GM10847 (cell line): Measurements from ENCODE around the gene CYFIP1.

Experiments
- POLR2A ChIP-seq: IDR thresholded peaks from 2 replicates; pipeline ENCODE4 v1.6.1; 2011; ENCODE audit not compliant: insufficient read length; ENCODE audit errors: extremely low read depth

The CYFIP1 gene

DNA sequence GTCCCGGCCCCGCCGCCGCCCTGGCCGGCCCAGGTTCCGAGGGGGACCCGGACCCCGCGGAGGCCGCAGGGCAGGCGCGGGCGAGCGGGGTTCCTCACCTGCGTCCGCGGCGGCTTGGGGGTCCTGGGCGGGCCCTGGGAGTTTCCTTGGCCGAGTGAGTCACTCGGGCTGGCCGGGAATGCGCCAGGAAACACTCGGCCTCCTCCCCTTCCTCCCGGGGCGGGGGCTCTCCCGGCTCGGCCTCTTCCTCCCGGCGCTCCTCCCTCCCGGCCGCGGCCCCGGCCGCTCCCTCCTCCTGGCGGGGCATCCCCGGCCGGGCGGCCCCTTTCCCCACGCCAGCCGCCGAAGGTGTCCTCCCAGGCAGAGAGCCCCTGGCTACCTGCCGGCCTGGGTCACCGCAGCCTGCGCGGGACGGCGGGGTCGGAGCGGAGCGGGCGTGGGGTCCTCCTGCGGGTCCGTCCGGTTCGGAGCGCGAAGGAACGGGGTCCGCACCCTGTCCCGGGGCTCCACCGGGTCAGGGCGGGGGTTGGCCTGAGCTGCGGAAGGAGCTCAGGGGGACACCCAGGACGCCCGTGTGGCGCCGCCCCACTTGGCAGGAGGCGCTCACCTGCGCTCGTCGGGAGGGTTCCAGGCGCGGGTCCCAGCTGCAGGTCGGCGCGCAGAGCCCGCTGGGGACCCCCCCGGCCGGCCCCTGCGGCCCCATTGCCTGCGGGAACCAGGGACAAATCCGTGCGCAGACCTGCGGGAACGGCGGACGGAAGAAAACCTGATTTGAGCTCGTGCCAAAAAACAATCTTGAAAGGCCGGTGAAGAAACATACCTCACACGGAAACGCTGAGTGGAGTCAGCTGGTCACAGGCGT is at the start of gene CYFIP1:
Gene CYFIP1 (minus strand): TSS at position 180 of the 862 bp plus-strand sequence. CDS start 33,083 bp downstream, outside the sequence.
- TF ChIP-seq POLR2A = no peak

DNA sequence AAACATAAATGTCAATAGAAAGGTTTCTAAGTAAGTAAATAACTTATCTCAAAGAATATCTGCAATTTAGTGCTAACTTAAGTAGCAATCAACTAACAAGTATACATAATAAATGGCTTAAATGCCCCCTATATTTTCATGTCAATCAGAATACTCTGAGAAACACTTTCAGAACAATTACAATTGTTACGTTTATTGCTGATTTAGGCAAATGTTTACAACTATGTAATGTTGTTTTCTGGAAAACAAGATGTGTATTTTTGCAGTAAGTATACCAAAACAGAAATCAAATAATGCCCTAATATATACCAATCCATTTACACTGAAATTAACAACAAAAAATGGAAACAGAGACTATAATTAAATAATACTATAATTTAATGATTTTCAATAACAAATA is 46.0 kb upstream of the CYFIP1 start:
- no peak for TF ChIP-seq POLR2A

DNA sequence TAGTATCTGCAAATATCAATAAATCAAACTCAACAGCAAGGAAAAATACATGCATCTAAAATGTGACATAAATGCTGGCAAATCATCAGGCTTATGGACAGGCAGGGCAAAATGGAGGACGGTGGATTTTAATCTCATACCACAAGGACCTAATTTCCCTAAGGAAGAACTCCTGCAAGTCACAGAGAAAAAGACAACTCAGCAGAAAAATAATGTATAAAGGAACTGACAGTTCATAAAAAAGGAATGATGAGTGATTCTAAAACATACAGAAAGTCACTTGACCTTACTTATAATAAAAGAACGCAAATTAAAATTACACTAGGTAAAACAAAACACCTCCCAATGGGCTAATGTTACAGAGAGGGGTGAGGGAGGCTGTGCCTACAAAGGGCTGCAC is 42.0 kb upstream of the CYFIP1 start:
- TF ChIP-seq POLR2A = no peak

DNA sequence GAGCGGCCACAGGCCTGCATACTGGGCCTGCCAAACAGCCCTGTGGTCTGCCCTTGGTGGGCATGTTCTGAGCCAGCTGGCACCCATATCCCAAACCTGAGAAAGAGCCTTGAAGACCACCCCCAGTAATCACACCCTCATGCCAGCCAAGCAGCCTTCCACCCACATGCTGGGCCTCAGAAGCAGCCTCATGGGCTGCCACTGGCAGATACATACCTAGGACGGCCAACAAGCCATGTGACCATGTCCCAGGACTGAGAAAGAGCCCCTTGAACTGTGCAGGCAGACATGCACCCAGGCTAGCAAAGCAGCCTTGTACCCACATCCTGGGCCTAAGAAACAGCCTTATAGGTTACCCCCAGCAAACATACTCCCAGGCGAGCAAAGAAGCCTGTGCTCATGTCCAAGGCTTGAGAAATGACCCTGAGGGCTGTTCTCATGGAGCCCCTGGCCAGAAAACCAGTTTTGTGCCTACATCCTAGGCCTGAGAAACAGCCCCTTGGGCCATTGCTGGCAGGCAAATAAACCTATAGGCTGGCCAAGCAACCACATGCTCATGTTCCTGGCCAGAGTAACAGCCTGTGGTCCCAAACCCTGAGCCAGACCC is 34.3 kb upstream of the CYFIP1 start:
- no peak for TF ChIP-seq POLR2A

DNA sequence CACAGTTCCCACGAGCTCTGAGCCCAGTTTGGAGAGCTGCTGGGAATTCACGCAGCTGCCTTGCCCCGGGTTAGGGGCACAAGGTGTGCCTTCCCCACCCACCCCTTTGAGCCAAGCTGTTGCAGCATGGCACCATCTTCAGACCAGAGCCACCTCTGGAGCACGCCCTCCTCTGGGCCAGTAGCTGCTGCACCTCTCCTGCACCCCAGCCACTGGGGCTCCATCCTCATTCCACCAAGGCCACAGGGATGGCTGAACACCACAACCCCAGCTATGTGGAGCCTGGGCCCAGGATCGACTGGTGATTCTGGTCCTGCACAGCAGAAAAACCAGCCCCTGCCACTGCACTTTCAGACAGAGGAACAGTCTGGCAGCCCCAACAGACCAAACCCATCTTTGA is 33.5 kb upstream of the CYFIP1 start:
- no peak for TF ChIP-seq POLR2A

DNA sequence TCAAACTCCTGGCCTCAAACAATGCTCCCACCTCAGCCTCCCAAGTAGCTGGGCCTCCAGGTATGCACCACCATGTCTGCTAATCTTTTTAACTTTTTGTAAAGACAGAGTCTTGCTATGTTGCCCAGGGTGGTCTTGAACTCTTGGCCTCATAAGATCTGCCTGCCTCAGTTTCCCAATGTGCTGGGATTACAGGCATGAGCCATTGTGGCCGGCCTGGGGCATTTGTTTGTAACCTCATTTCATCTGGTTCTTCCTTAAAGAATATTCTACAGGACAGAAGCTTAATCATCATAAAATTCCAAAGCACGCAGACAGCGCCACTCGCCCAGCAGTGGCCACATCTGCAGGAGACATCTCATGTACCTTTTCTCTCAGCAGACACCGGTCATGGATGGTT is 23.6 kb upstream of the CYFIP1 start:
- no peak for TF ChIP-seq POLR2A

DNA sequence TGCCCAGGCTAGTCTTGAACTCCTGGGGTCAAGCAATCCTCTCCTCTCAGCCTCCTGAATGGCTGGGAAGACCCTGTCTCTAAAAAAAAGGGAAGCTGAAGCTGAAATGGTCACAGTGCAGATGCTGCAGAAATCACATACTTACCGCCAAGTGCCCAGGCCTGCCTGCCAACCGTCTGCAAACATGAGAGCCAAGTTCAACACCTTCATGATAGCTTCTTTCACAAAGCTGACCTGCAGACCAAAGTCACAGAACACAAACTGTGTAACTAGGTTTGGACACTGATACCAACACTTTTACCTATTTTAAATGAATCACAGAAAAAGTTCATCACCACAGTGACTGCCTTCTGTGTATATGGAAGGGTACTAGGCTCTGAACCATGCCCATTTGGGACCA is 22.8 kb upstream of the CYFIP1 start:
- no peak for TF ChIP-seq POLR2A

DNA sequence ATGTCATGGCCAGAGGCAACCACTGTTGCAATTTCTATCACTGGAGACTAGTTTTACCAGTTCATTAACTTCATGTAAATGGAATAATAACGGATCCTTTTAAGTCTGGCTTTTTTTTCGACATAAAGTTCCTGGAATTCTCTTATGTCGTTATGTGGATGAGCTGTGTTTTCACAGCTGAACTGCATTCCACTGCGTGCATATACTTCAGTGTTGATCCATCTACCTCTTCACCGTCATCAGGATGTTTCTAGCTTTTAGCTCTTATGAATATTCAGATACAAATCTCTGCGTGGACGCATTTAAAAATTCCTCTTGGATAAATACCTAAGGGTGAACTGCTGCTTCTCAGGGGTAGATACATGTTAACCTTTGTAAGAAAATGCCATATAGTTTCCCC is 15.6 kb upstream of the CYFIP1 start:
- no peak for TF ChIP-seq POLR2A

DNA sequence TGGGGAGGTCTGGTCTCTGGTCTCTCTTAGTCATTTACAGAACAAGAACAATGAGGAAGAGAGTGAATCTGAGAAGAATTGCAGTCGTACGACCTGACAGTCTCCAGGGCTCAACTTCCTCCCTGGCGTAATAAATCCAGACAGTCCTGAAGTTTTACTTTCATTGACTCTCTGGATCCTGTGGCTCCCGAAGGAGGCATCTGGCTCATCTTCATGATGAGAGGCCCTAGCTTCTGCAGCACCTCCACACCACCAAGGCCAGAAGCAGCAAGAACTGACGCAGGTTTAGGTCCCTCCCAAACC is 11.8 kb upstream of the CYFIP1 start:
- no peak for TF ChIP-seq POLR2A

DNA sequence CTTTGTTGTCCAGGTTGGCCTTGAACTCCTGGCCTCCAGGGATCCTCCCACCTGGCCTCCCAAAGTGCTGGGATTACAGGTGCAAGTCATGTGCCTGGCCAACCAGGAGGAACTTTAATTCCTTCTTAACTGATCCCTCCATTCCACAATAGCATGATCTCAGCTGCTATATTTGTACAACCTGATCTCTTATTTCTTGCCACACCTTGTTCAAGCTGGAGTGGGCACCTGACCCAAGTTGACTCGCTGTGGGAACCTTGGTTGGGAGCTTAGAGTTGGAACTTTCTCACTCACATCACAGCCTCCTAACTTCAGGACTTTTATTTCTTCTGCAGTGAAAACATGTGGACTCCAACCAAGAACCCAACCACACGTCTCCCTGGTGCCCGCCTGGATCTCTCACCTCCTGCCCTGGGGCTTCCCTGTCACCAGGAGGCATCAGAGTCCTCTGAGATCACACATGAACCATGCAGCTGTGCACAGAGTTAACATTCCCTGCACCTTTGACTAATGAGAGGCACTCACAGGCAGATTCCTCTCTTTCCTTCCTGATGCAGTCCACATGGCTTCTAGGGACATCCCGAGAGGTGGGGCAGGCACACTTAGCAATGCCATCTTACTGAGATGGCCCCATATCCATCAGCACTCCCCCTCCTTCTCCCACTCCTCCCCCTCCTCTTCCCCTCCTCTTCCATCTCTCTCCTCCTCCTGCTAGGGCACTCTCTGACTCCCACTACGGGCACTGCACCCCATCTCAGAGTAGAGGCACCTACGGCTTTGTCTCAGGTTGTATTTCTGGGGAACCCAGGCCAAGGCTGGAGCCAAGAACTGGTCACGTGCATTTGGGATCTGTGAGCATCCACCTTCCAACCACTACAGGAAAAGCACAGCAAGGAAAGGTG is 9.7 kb upstream of the CYFIP1 start:
- TF ChIP-seq POLR2A = no peak

DNA sequence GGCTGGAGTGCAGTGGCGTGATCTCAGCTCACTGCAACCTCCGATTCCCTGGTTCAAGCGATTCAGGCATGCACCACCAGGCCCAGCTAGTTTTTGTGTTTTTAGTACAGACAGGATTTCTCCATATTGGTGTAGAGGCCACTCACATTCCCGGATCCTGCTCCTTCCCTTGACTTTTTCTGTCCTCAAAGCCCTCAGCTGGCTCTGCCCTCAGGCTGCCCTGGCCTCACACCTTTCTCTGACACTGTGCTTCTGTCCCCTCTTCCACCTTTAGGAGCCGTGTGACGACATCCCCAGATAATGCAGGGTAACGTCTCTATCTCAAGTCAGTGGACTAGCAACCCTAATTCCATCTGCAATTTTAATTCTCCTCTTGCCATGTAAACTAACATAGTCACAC is 8.6 kb upstream of the CYFIP1 start:
- no peak for TF ChIP-seq POLR2A

DNA sequence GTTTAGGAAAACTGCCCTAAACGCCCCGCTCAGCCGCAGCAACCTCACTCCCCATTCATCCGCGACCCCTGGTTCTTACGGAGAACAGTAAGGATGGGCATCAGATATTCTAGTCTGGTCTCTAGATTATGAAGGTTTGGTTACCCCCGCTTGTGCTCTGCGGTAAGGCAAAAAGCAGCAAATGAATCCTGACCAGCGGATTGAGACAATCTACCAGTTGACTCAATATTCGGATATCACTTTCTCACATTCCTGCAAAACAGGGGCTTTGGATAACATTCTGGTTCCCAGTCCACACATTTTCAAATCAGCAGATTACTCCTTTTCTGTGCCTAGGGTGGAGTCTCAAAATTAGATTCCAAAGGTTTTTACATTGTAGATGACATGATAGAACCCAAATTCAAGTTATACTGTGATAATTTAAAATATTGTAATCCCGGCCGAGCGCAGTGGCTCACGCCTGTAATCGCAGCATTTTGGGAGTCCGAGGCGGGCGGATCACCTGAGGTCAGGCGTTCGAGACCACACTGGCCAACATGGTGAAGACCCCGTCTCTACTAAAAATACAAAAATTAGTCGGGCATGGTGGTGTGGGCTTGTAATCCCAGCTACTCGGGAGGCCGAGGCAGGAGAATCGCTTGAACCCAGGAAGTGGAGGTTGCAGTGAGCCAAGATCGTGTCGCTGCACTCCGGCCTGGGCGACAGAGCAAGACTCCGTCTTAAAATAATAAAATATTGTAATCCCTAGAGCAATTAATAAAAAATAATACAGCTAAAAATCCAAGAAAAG is 1.1 kb upstream of the CYFIP1 start:
- no peak for TF ChIP-seq POLR2A

DNA sequence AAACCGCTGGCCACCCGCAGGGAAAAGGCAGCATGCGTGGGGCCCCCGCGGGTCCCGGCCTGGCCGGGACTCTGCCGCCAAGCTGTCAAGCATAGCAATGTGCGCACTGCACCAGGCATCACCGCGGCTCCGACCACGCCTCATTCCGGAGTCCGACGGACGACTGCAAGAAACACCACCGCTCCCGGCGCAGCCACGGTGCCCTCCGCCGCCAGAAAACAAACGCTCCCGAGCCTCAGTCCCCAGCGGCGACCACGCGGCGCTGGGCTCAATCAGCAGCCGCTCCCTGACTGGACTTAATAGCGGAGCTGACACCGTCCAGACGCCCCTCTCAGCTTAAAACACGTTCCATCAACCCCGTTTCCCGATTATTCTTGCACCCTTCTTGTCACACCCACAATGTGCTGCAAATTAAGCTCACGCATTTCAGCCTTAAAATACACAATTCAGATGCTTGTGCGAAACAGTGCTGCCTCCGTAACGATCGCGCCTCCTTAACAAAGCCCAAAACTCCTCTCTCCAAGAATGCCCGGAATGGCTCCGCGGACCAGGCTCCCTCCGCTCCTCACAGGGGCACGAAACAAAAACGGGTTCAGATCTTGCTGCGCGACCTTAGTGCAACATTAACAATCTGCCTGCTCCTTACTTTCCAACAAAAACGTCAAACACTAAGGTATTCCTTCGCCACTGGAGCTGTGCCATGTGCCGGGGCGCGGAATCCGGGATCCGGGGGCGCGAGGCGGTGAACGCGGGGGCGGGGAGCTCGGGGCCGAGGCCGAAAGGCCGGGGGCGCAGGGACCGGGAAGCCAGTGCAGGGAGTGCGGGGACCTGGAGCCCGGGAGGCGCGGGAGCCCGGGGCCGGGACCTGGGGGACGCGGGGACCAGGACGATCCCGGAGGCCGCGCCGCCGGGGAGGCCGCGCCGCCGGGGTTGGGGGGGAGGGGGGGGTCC is 655 bp downstream of the CYFIP1 start:
- TF ChIP-seq POLR2A = no peak

DNA sequence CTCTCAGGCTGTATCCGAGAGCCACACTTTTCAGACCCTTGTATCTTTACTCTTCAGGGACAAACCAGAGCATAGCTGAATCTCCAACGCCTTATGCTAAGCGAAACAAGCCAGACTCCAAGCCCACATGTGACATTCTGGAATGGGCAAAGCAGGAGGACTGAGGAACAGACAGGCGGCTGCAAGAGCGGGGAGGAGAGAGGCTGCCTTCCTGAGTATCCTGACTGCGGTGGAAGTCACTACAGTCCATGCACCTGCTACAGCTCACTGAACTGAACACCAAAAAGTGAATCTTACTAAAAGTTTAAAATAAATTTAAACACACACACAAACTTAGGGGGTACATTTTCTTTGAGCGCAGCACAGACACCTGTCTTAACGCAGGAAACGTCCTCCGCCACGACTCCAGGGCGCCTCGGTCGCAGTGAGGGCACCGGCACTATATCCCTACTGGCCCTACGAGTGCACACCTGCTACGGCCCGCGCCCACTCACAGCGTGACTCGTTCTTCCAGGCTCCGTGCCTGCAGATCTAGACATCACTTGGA is 1.4 kb downstream of the CYFIP1 start:
- no peak for TF ChIP-seq POLR2A

DNA sequence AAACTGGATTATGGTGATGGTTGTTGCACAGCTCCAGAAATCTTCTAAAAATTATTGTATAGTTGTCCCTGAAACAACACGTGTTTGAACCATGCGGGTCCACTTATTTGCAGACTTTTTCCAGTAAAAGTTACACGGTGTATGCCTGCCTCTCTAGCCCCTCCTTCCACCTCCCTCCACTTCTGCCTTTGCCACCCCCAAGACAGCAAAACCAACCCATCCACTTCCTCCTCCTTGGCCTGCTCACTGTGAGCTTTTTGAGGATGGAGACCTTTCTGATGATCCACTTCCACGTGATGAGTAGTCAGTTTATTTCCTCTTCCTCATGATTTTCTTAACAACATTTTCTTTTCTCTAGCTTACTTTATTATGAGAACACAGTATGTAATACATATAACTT is 5.4 kb downstream of the CYFIP1 start:
- TF ChIP-seq POLR2A = no peak
